ENCODE measurements around the gene DDX39B. TPM values are rescaled to one million over a fixed set of nuclear protein-coding genes. Genes with fewer than 3 reads are reported as not detected.

DDX39B gene
- total and polyA plus RNA-seq, 9 of the 15 experiments (the other 6 are each of a cell fraction or from before 2014, with no cell fraction given): 479 to 869 (median 592) TPM

DNA sequence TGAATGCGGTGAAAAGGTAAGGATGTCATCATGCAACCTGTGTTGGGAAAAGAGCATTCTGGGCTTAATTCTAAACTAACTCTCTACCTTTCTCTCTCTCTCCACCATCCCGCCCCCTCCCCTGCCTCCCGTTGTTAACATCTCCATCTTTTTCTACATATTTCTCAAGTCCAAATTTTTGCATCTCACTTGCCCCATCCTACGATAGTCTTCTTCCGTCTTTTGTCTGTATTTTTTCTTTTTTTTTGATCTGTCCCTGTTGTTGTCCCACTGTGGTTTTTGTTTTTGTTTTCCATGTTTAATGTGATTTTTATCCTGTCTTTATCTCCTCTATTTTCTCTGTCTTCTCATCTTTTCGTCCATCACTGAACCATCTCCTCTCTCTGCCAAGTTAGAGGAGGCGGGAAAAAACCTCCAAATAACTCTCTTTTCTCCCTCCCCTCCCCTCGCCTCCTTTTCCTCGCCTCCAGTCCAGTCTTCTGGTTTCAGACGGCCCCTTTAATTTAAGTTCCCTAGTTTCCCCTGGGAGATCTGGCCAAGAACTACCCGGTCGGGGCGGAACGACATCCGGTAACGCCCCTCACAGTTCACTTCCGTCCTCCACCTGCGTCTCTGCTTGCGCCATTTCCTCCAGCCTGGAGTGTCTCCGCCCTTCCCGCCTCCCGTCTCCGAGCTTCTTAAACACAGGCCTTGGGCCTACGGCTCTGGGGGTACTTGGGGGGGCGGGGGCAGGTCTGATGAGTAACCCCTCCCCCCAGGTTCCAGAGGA is 5.3 kb upstream of the DDX39B start, which contains the start of gene NFKBIL1 (continued):
- TF ChIP-seq SRSF3 (IDR thresholded peaks at IDR 0.05; ENCODE audit: insufficient read depth, low read length) (no peak), KHSRP (IDR thresholded peaks at IDR 0.05) (0 out of 2 replicates have a peak, but pooled peaks have one; percentile 52), HDAC3 (IDR thresholded peaks at IDR 0.05; ENCODE audit: borderline replicate concordance, partially characterized antibody) (peak; percentile 84), TEAD2 (tag; IDR thresholded peaks at IDR 0.05) (no peak), PYGO2 (tag; IDR thresholded peaks at IDR 0.05) (no peak), SAFB2 (IDR thresholded peaks at IDR 0.05; ENCODE audit: borderline replicate concordance, low read depth, low read length, severe bottlenecking) (no peak), ZNF764 (CRISPR knock-in tag; IDR thresholded peaks at IDR 0.05; ENCODE audit: low read depth) (no peak), TCF3 (CRISPR knock-in tag; IDR thresholded peaks at IDR 0.05) (no peak), ZNF23 (CRISPR knock-in tag; IDR thresholded peaks at IDR 0.05) (no peak), JUN (IDR thresholded peaks at IDR 0.05; ENCODE audit: borderline replicate concordance, low read depth, low read length) (peak; percentile 76; the same call in 1 of the 2 replicates), JUN (CRISPR knock-in tag; IDR thresholded peaks at IDR 0.05; ENCODE audit: borderline replicate concordance) (no peak), ZNF668 (CRISPR knock-in tag; IDR thresholded peaks at IDR 0.05) (no peak), ZNF785 (CRISPR knock-in tag; IDR thresholded peaks at IDR 0.05) (no peak), L3MBTL2 (IDR thresholded peaks at IDR 0.05) (no peak), PHF20 (IDR thresholded peaks at IDR 0.05; ENCODE audit: partially characterized antibody) (peak; percentile 90), TBP (optimal IDR thresholded peaks at IDR 0.05; ENCODE audit: low read depth, low read length) (peak; percentile 88), HDAC1 (IDR thresholded peaks at IDR 0.05) (peak in 1 of 2 experiments; percentile 87; a peak in 2 of 4 replicates), NCOA1 (IDR thresholded peaks at IDR 0.05; ENCODE audit: low read depth) (peak; percentile 99), MEF2A (IDR thresholded peaks at IDR 0.05; ENCODE audit: control insufficient read depth, low read depth, low read length) (no peak), POLR2G (IDR thresholded peaks at IDR 0.05; ENCODE audit: low read depth, low read length) (peak; percentile 72)
- TF ChIP-seq, protein P1, sequence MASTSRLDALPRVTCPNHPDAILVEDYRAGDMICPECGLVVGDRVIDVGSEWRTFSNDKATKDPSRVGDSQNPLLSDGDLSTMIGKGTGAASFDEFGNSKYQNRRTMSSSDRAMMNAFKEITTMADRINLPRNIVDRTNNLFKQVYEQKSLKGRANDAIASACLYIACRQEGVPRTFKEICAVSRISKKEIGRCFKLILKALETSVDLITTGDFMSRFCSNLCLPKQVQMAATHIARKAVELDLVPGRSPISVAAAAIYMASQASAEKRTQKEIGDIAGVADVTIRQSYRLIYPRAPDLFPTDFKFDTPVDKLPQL (IDR thresholded peaks at IDR 0.05; ENCODE audit: extremely low read depth, insufficient read length): no peak
- TF ChIP-seq, protein P2, sequence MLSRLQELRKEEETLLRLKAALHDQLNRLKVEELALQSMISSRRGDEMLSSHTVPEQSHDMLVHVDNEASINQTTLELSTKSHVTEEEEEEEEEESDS (CRISPR knock-in tag; IDR thresholded peaks at IDR 0.05): no peak
- TF ChIP-seq, protein P3, sequence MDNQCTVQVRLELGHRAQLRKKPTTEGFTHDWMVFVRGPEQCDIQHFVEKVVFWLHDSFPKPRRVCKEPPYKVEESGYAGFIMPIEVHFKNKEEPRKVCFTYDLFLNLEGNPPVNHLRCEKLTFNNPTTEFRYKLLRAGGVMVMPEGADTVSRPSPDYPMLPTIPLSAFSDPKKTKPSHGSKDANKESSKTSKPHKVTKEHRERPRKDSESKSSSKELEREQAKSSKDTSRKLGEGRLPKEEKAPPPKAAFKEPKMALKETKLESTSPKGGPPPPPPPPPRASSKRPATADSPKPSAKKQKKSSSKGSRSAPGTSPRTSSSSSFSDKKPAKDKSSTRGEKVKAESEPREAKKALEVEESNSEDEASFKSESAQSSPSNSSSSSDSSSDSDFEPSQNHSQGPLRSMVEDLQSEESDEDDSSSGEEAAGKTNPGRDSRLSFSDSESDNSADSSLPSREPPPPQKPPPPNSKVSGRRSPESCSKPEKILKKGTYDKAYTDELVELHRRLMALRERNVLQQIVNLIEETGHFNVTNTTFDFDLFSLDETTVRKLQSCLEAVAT (IDR thresholded peaks at IDR 0.05): peak; percentile 71 to 94; a peak in 3 of 4 replicates
- TF ChIP-seq, protein P4, sequence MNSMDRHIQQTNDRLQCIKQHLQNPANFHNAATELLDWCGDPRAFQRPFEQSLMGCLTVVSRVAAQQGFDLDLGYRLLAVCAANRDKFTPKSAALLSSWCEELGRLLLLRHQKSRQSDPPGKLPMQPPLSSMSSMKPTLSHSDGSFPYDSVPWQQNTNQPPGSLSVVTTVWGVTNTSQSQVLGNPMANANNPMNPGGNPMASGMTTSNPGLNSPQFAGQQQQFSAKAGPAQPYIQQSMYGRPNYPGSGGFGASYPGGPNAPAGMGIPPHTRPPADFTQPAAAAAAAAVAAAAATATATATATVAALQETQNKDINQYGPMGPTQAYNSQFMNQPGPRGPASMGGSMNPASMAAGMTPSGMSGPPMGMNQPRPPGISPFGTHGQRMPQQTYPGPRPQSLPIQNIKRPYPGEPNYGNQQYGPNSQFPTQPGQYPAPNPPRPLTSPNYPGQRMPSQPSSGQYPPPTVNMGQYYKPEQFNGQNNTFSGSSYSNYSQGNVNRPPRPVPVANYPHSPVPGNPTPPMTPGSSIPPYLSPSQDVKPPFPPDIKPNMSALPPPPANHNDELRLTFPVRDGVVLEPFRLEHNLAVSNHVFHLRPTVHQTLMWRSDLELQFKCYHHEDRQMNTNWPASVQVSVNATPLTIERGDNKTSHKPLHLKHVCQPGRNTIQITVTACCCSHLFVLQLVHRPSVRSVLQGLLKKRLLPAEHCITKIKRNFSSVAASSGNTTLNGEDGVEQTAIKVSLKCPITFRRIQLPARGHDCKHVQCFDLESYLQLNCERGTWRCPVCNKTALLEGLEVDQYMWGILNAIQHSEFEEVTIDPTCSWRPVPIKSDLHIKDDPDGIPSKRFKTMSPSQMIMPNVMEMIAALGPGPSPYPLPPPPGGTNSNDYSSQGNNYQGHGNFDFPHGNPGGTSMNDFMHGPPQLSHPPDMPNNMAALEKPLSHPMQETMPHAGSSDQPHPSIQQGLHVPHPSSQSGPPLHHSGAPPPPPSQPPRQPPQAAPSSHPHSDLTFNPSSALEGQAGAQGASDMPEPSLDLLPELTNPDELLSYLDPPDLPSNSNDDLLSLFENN (IDR thresholded peaks at IDR 0.05; ENCODE audit: low read depth in 2 of 2, low read length in 2 of 2): peak in 1 of 2 experiments; percentile 60; a peak in 1 of 4 replicates
